Measurements from ENCODE around the gene BORCS5.

The BORCS5 gene

GRCh38 chr12:12441843-12442461 lies 85.1 kb downstream of the BORCS5 start:
- TF ChIP-seq GATA1 (IDR thresholded peaks at IDR 0.05; ENCODE audit: low read depth, low read length) (peak; percentile 30), POLR2A (IDR thresholded peaks at IDR 0.05; ENCODE audit: low read length) (peak; percentile 53)
- peak; percentile 71 to 92 for DNase-seq

GRCh38 chr12:12442548-12443071 lies 85.7 kb downstream of the BORCS5 start:
- TF ChIP-seq GATA1 (IDR thresholded peaks at IDR 0.05; ENCODE audit: low read depth, low read length) (no peak), POLR2A (IDR thresholded peaks at IDR 0.05; ENCODE audit: low read length) (peak; percentile 31)
- peak; percentile 68 to 75 for DNase-seq

GRCh38 chr12:12443431-12443878 lies 86.6 kb downstream of the BORCS5 start:
- DNase-seq = no peak
- TF ChIP-seq POLR2A (IDR thresholded peaks at IDR 0.05; ENCODE audit: low read length) (no peak), GATA1 (IDR thresholded peaks at IDR 0.05; ENCODE audit: low read depth, low read length) (no peak)

GRCh38 chr12:12445165-12445881 lies 88.4 kb downstream of the BORCS5 start:
- no peak for DNase-seq

GRCh38 chr12:12445882-12446181 lies 89.0 kb downstream of the BORCS5 start:
- no peak for TF ChIP-seq POLR2A (IDR thresholded peaks at IDR 0.05; ENCODE audit: low read length)
- no peak for DNase-seq

More at GRCh38 chr12:12445165-12445881, 88.4 kb downstream of the BORCS5 start:
- TF ChIP-seq POLR2A (IDR thresholded peaks at IDR 0.05; ENCODE audit: low read length) = no peak

GRCh38 chr12:12446786-12447185 lies 89.9 kb downstream of the BORCS5 start:
- DNase-seq = no peak
- TF ChIP-seq POLR2A (IDR thresholded peaks at IDR 0.05; ENCODE audit: low read length) = no peak
- TF ChIP-seq GATA1 (IDR thresholded peaks at IDR 0.05; ENCODE audit: low read depth, low read length) = no peak

- TF ChIP-seq POLR2A (IDR thresholded peaks at IDR 0.05; ENCODE audit: low read length) = no peak
- TF ChIP-seq GATA1 (IDR thresholded peaks at IDR 0.05; ENCODE audit: low read depth, low read length) = no peak
- no peak for DNase-seq
These were observed 90.4 kb downstream of the BORCS5 start for GRCh38 chr12:12447236-12447635.

GRCh38 chr12:12447837-12448236 lies 91.0 kb downstream of the BORCS5 start:
- no peak for DNase-seq
- TF ChIP-seq POLR2A (IDR thresholded peaks at IDR 0.05; ENCODE audit: low read length) (no peak), GATA1 (IDR thresholded peaks at IDR 0.05; ENCODE audit: low read depth, low read length) (no peak)

- no peak for TF ChIP-seq POLR2A (IDR thresholded peaks at IDR 0.05; ENCODE audit: low read length)
- no peak for TF ChIP-seq GATA1 (IDR thresholded peaks at IDR 0.05; ENCODE audit: low read depth, low read length)
- DNase-seq = no peak
These were observed 92.7 kb downstream of the BORCS5 start for GRCh38 chr12:12449533-12450025.

- DNase-seq = no peak
- TF ChIP-seq GATA1 (IDR thresholded peaks at IDR 0.05; ENCODE audit: low read depth, low read length) (no peak), POLR2A (IDR thresholded peaks at IDR 0.05; ENCODE audit: low read length) (no peak)
These were observed 93.2 kb downstream of the BORCS5 start for GRCh38 chr12:12450043-12450471.

- TF ChIP-seq POLR2A (IDR thresholded peaks at IDR 0.05; ENCODE audit: low read length) = no peak
- no peak for TF ChIP-seq GATA1 (IDR thresholded peaks at IDR 0.05; ENCODE audit: low read depth, low read length)
- no peak for DNase-seq
These were observed 94.2 kb downstream of the BORCS5 start for GRCh38 chr12:12451098-12451497.

GRCh38 chr12:12452326-12452902 lies 95.5 kb downstream of the BORCS5 start:
- DNase-seq = no peak
- TF ChIP-seq POLR2A (IDR thresholded peaks at IDR 0.05; ENCODE audit: low read length) = no peak
- no peak for TF ChIP-seq GATA1 (IDR thresholded peaks at IDR 0.05; ENCODE audit: low read depth, low read length)

GRCh38 chr12:12453635-12454034 lies 96.8 kb downstream of the BORCS5 start:
- TF ChIP-seq POLR2A (IDR thresholded peaks at IDR 0.05; ENCODE audit: low read length) (no peak), GATA1 (IDR thresholded peaks at IDR 0.05; ENCODE audit: low read depth, low read length) (no peak)
- DNase-seq = no peak

- no peak for DNase-seq
- TF ChIP-seq GATA1 (IDR thresholded peaks at IDR 0.05; ENCODE audit: low read depth, low read length) = no peak
- no peak for TF ChIP-seq POLR2A (IDR thresholded peaks at IDR 0.05; ENCODE audit: low read length)
These were observed 97.4 kb downstream of the BORCS5 start for GRCh38 chr12:12454315-12454714.
